H1 (cell line): ENCODE data around the gene ANKH. TPM values are rescaled to one million over a fixed set of nuclear protein-coding genes. Genes with fewer than 3 reads are reported as not detected.

Experiments used
- CTCF ChIA-PET: fragments of 300-600 bp; sonication (Branson Sonifier 250); formaldehyde crosslinking; loops from one replicate; lab custom pipeline; 2021; ENCODE audit not compliant: partially characterized antibody; lab: Charles Lee
- POLR2A ChIA-PET: fragments of 300-600 bp; sonication (Branson Sonifier 250); formaldehyde crosslinking; loops from one replicate; lab custom pipeline; 2021; ENCODE audit warnings: inconsistent platforms; ENCODE audit not compliant: partially characterized antibody; lab: Charles Lee
- DNase-seq, 2 experiments: peaks; one replicate each; pipeline versions ENCODE4 v3.0.0 to v3.0.0-alpha.2; 2010 to 2022; ENCODE audit warnings: low spot score in 2 of 2, low read depth in 1 of 2, mixed read lengths in 1 of 2
- FAIRE-seq: peaks from 2 replicates; lab custom pipeline; 2011; peaks lifted over from hg19 to GRCh38; lab: Jason Lieb, UNC
- H2AFZ ChIP-seq: 2 replicates; pipeline ENCODE4 v1.8.1; 2012; ENCODE audit warnings: low read length, inconsistent platforms
- H2AK5ac ChIP-seq: 2 replicates; pipeline ENCODE4 v1.6.1; 2013; ENCODE audit warnings: low read depth, low read length
- H2BK120ac ChIP-seq: replicated peaks from 2 replicates; pipeline ENCODE3; 2013; ENCODE audit warnings: low read depth, low read length, inconsistent platforms
- H2BK12ac ChIP-seq: 2 replicates; pipeline ENCODE4 v1.6.1; 2013; ENCODE audit warnings: low read depth, low read length
- H2BK15ac ChIP-seq: 2 replicates; pipeline ENCODE4 v1.6.1; 2013; ENCODE audit warnings: low read length
- H2BK20ac ChIP-seq: 2 replicates; pipeline ENCODE4 v1.6.1; 2013; ENCODE audit warnings: low read length
- H2BK5ac ChIP-seq: 2 replicates; pipeline ENCODE4 v1.6.1; 2013; ENCODE audit warnings: low read depth, low read length
- H3K14ac ChIP-seq: 2 replicates; pipeline ENCODE4 v1.6.1; 2013; ENCODE audit warnings: inconsistent platforms; ENCODE audit not compliant: insufficient read length
- H3K18ac ChIP-seq: 2 replicates; pipeline ENCODE4 v1.6.1; 2013; ENCODE audit warnings: low read length; ENCODE audit errors: extremely low read depth
- H3K23ac ChIP-seq: 2 replicates; pipeline ENCODE4 v1.6.1; 2013; ENCODE audit warnings: inconsistent platforms; ENCODE audit not compliant: insufficient read length
- H3K23me2 ChIP-seq: 2 replicates; pipeline ENCODE4 v1.6.1; 2013; ENCODE audit warnings: low read depth, low read length
- H3K27ac ChIP-seq: 2 replicates; pipeline ENCODE4 v1.6.1; 2011; ENCODE audit warnings: low read depth, low read length, inconsistent platforms
- H3K27me3 ChIP-seq, 4 experiments: replicated peaks in 1 of 4; 1 replicate in 1 of 4; 2 replicates in 3 of 4; pipeline versions ENCODE4 v1.6.1 to v1.8.1; 2011 to 2013; ENCODE audit warnings: low read length in 3 of 4, mild to moderate bottlenecking in 3 of 4, inconsistent platforms in 2 of 4, mixed read lengths in 2 of 4, moderate library complexity in 1 of 4; ENCODE audit not compliant: control insufficient read depth in 3 of 4, insufficient read depth in 3 of 4; ENCODE audit errors: extremely low read depth in 1 of 4
- H3K36me3 ChIP-seq, 4 experiments: 2 replicates each; pipeline versions ENCODE4 v1.6.1 to v1.8.1; 2011 to 2013; ENCODE audit warnings: mild to moderate bottlenecking in 4 of 4, low read length in 3 of 4, moderate library complexity in 2 of 4, control low read depth in 1 of 4, inconsistent platforms in 1 of 4; ENCODE audit not compliant: insufficient read depth in 4 of 4, control insufficient read depth in 2 of 4
- H3K4ac ChIP-seq: replicated peaks from 2 replicates; pipeline ENCODE3; 2013; ENCODE audit warnings: low read length, low read depth, mixed read lengths, inconsistent platforms; ENCODE audit not compliant: insufficient read length
- H3K4me1 ChIP-seq, 4 experiments: replicated peaks in 1 of 4; 1 replicate in 1 of 4; 2 replicates in 3 of 4; pipeline versions ENCODE4 v1.6.1 to v1.8.1; 2011 to 2013; ENCODE audit warnings: low read length in 3 of 4, inconsistent platforms in 2 of 4, mixed read lengths in 1 of 4; ENCODE audit not compliant: insufficient read depth in 4 of 4, control insufficient read depth in 3 of 4
- H3K4me2 ChIP-seq, 2 experiments: 2 replicates each; pipeline versions ENCODE4 v1.6.1 to v1.8.1; 2011 to 2013; ENCODE audit warnings: low read depth in 2 of 2, low read length in 2 of 2, control low read depth in 1 of 2, inconsistent platforms in 1 of 2, mild to moderate bottlenecking in 1 of 2; ENCODE audit not compliant: insufficient read depth in 1 of 2
- H3K4me3 ChIP-seq, 4 experiments: fragments of 200-600, 300-600 bp in 1 of 4; sonication (generic), shearing (Covaris generic), sonication (Bioruptor Twin) in 1 of 4; 2 replicates each; pipeline versions ENCODE4 v1.5.1 to v1.8.1; 2011 to 2016; ENCODE audit warnings: low read length in 4 of 4, low read depth in 3 of 4, control low read depth in 2 of 4, inconsistent platforms in 2 of 4, mild to moderate bottlenecking in 2 of 4, mixed read lengths in 1 of 4, moderate library complexity in 1 of 4; ENCODE audit not compliant: insufficient read depth in 2 of 4; ENCODE audit errors: extremely low read depth in 1 of 4
- H3K56ac ChIP-seq: replicated peaks from 2 replicates; pipeline ENCODE3; 2013; ENCODE audit warnings: low read depth, mild to moderate bottlenecking, mixed read lengths, low read length, inconsistent platforms; ENCODE audit not compliant: insufficient read length
- H3K79me1 ChIP-seq: 2 replicates; pipeline ENCODE4 v1.6.1; 2013; ENCODE audit warnings: low read depth, low read length, control low read depth
- H3K79me2 ChIP-seq, 2 experiments: 2 replicates each; pipeline versions ENCODE4 v1.6.1 to v1.8.1; 2012 to 2013; ENCODE audit warnings: low read length in 2 of 2, mild to moderate bottlenecking in 2 of 2, inconsistent platforms in 1 of 2; ENCODE audit not compliant: insufficient read depth in 2 of 2, control insufficient read depth in 1 of 2
- H3K9ac ChIP-seq, 4 experiments: replicated peaks in 1 of 4; 1 replicate in 1 of 4; 2 replicates in 3 of 4; pipeline versions ENCODE4 v1.6.1 to v1.8.1; 2011 to 2013; ENCODE audit warnings: low read depth in 3 of 4, low read length in 3 of 4, control low read depth in 2 of 4, mild to moderate bottlenecking in 2 of 4, moderate library complexity in 2 of 4, inconsistent platforms in 1 of 4; ENCODE audit errors: extremely low read depth in 1 of 4
- H3K9me3 ChIP-seq, 2 experiments: 2 replicates each; pipeline versions ENCODE4 v1.6.1 to v1.8.1; 2012 to 2013; ENCODE audit warnings: mild to moderate bottlenecking in 2 of 2, moderate library complexity in 2 of 2, control low read depth in 1 of 2, inconsistent platforms in 1 of 2, low read depth in 1 of 2, low read length in 1 of 2, mixed read lengths in 1 of 2; ENCODE audit not compliant: insufficient read depth in 2 of 2
- H4K20me1 ChIP-seq, 2 experiments: replicated peaks in 1 of 2; 2 replicates each; pipeline versions ENCODE3 to v1.8.1; 2011 to 2013; ENCODE audit warnings: inconsistent platforms in 2 of 2, low read length in 2 of 2, mild to moderate bottlenecking in 1 of 2; ENCODE audit not compliant: insufficient read depth in 2 of 2, control insufficient read depth in 1 of 2
- H4K5ac ChIP-seq: 2 replicates; pipeline ENCODE4 v1.6.1; 2013; ENCODE audit warnings: low read length, low read depth, mixed read lengths, inconsistent platforms; ENCODE audit not compliant: insufficient read length
- H4K8ac ChIP-seq: 2 replicates; pipeline ENCODE4 v1.8.0; 2013; ENCODE audit warnings: mild to moderate bottlenecking, moderate library complexity, low read length, inconsistent platforms; ENCODE audit not compliant: insufficient read depth; ENCODE audit errors: extremely low read depth
- H4K91ac ChIP-seq: replicated peaks from 2 replicates; pipeline ENCODE3; 2013; ENCODE audit warnings: low read length, mixed read lengths, inconsistent platforms; ENCODE audit not compliant: insufficient read length
- CBX5 ChIP-seq: fragments of 300-800, 300-1000 bp; sonication (generic); IDR thresholded peaks from 2 replicates; pipeline ENCODE4 v1.7.1; 2016; ENCODE audit warnings: antibody characterized with exemption, low read length, low read depth
- KDM5A ChIP-seq: fragments of 200-600 bp; IDR thresholded peaks from 2 replicates; pipeline ENCODE4 v1.7.1; 2012; ENCODE audit warnings: mild to moderate bottlenecking, low read length, inconsistent platforms, mixed read lengths
- WGBS, 2 experiments: shearing (Covaris generic) in 1 of 2; methylation state at CpG; one replicate each; pipeline versions ENCODE4 v1.1.6 to v1.1.7; 2013 to 2015; ENCODE audit warnings: low lambda C conversion rate in 2 of 2, mixed read lengths in 2 of 2, inconsistent platforms in 1 of 2, low coverage in 1 of 2, missing lambda C conversion rate in 1 of 2; ENCODE audit not compliant: insufficient replicate concordance in 2 of 2, insufficient coverage in 1 of 2, insufficient read length in 1 of 2; ENCODE audit errors: extremely low coverage in 1 of 2, missing lambda C conversion rate in 1 of 2; 5-methylcytosine and 5-hydroxymethylcytosine counted together
- polyA plus RNA-seq, 7 experiments: library from polyadenylated mRNA; depleted of rRNA in 3 of 7; stranded (reverse) in 5 of 7; unstranded in 2 of 7; fragments of >200 nt in 5 of 7; fragments of 200-250 nt in 2 of 7; gene quantifications; 1 replicate in 5 of 7; 2 replicates in 1 of 7; 4 replicates in 1 of 7; pipeline versions ENCODE4 v1.2.1 to v1.2.3, GENCODE V29; 2011 to 2013; ENCODE audit warnings: missing spikeins in 2 of 7, mixed read lengths in 2 of 7
- total RNA-seq: library from RNA; stranded (reverse); fragmentation: NEBNext Ultra II Directional; extraction: Animal tissue kit (Norgen Biotek cat#: 25700); gene quantifications from 2 replicates; pipeline ENCODE4 v1.2.1, GENCODE V29; 2021

The ANKH gene
- total and polyA plus RNA-seq, 2 of the 8 experiments (the other 6 are each of a cell fraction or from before 2014, with no cell fraction given) = 5.3 to 13.0 TPM

GRCh38 chr5:14765587-14765986 is 106.0 kb downstream of the ANKH start:
- no peak overlapping the region for H4K91ac ChIP-seq
- H3K27ac ChIP-seq = no peak overlapping the region
- H2BK20ac ChIP-seq = no peak overlapping the region
- H3K36me3 ChIP-seq = no peaks in the 10 kb centered on the region
- H4K5ac ChIP-seq = no peak overlapping the region
- H3K14ac ChIP-seq = no peak overlapping the region
- no peak for DNase-seq
- H3K23me2 ChIP-seq = no peaks in the 10 kb centered on the region
- H2BK12ac ChIP-seq = no peak overlapping the region
- H3K4me3 ChIP-seq = no peak overlapping the region
- H3K4me1 ChIP-seq = no peaks in the 10 kb centered on the region
- no peak overlapping the region for H3K4me2 ChIP-seq
- H3K79me2 ChIP-seq = no peaks in the 10 kb centered on the region
- FAIRE-seq = no peak
- no peak overlapping the region for H3K56ac ChIP-seq
- H3K4ac ChIP-seq = no peak overlapping the region
- no peaks in the 10 kb centered on the region for H3K79me1 ChIP-seq
- H2BK5ac ChIP-seq = no peak overlapping the region
- no peak overlapping the region for H2BK120ac ChIP-seq
- no peaks in the 10 kb centered on the region for H4K20me1 ChIP-seq
- CTCF ChIA-PET = interaction anchor here (0.6 kb wide), 1 partner anchor 98 kb away, joined by 3 read pairs; no protein-coding TSS in a partner anchor
- no peaks in the 10 kb centered on the region for H3K27me3 ChIP-seq
- H3K18ac ChIP-seq = no peak overlapping the region
- H2AFZ ChIP-seq = no peak overlapping the region
- H3K23ac ChIP-seq = no peak overlapping the region
- POLR2A ChIA-PET = no interaction called here
- TF ChIP-seq CBX5 (no peak), KDM5A (no peak)
- H4K8ac ChIP-seq = no peak overlapping the region
- WGBS, 2 experiments = 71% methylated on average over 3 of the region's 3 CpGs; no CpG with 5 or more reads in 1 of the 2 experiments
- no peaks in the 10 kb centered on the region for H3K9me3 ChIP-seq
- H2AK5ac ChIP-seq = no peak overlapping the region
- no peak overlapping the region for H2BK15ac ChIP-seq
- no peak overlapping the region for H3K9ac ChIP-seq
